K562 (cell line): ENCODE measurements around the gene CRKL. TPM values are rescaled to one million over a fixed set of nuclear protein-coding genes. Genes with fewer than 3 reads are reported as not detected.
A peak's percentile ranks its signal among the peaks of the same experiment; 100 is the strongest.

Experiments used
- HNRNPL ChIP-seq: fragments of 200-400 bp; formaldehyde crosslinking; IDR thresholded peaks from 2 replicates; pipeline ENCODE4 v1.6.1; 2017; ENCODE audit warnings: low read depth, mild to moderate bottlenecking, low read length
- NCOA6 ChIP-seq: fragments of 450-650 bp; IDR thresholded peaks from 2 replicates; pipeline ENCODE4 v1.6.1; 2017; ENCODE audit warnings: mild to moderate bottlenecking
- RNF219 ChIP-seq: fragments of 250-450 bp; sonication (Bioruptor Pico); IDR thresholded peaks from 2 replicates; pipeline ENCODE4 v1.5.0; 2022; ENCODE audit warnings: mild to moderate bottlenecking
- RUNX1 ChIP-seq: sonication (generic); IDR thresholded peaks from 2 replicates; pipeline ENCODE4 v1.6.1; 2016; ENCODE audit warnings: antibody characterized with exemption, low read depth
- SMAD1 ChIP-seq: fragments of 150-350 bp; IDR thresholded peaks from 2 replicates; pipeline ENCODE4 v1.6.1; 2014; ENCODE audit warnings: low read length, low read depth; ENCODE audit not compliant: partially characterized antibody
- ZFPM2 ChIP-seq: fragments of 250-450 bp; sonication (Bioruptor Pico); IDR thresholded peaks from 2 replicates; pipeline ENCODE4 v1.5.1; 2022; ENCODE audit warnings: mild to moderate bottlenecking
- ZNF143 ChIP-seq: sonication (generic); formaldehyde crosslinking; IDR thresholded peaks from 2 replicates; pipeline ENCODE4 v1.9.0; 2022; ENCODE audit warnings: mild to moderate bottlenecking, missing genetic modification reagents
- ZNF239 ChIP-seq: fragments of 250-450 bp; sonication (Bioruptor Pico); IDR thresholded peaks from 2 replicates; pipeline ENCODE4 v1.4.0; 2020; ENCODE audit warnings: mild to moderate bottlenecking
- ZNF384 ChIP-seq: IDR thresholded peaks from 2 replicates; pipeline ENCODE4 v1.6.1; 2012; ENCODE audit warnings: low read depth, low read length, improper control_type of control experiment
- ZNF79 ChIP-seq: fragments of 250-450 bp; sonication (Bioruptor Pico); IDR thresholded peaks from 2 replicates; pipeline ENCODE4 v1.4.0; 2020; ENCODE audit warnings: low read depth, mild to moderate bottlenecking, moderate library complexity
- polyA plus RNA-seq, 8 experiments: library from polyadenylated mRNA; depleted of rRNA in 4 of 8; stranded (reverse) in 5 of 8; unstranded in 3 of 8; fragments of >200 nt; fragmentation: Nextera tagmentation in 2 of 8; fragmentation: Illumina TruSeq in 1 of 8; extraction: Ambion mirVana in 2 of 8; extraction: Trizol in 1 of 8; gene quantifications; 2 replicates each; pipeline versions ENCODE4 v1.2.1 to v1.2.3, GENCODE V29; 2011 to 2014; ENCODE audit warnings: inconsistent platforms in 1 of 8, missing spikeins in 1 of 8
- total RNA-seq, 7 experiments: library from RNA; depleted of rRNA in 6 of 7; stranded (reverse); fragments of >200 nt in 6 of 7; fragmentation: Illumina TruSeq in 2 of 7; extraction: Trizol in 2 of 7; gene quantifications; 2 replicates each; pipeline versions ENCODE4 v1.2.1 to v1.2.3, GENCODE V29; 2011 to 2021; ENCODE audit warnings: low replicate concordance in 1 of 7
- TF ChIP-seq, protein P1 (sequence below): fragments of 250-450 bp; sonication (Bioruptor Pico); IDR thresholded peaks from 2 replicates; pipeline ENCODE4 v1.4.0; 2020
- TF ChIP-seq, protein P2 (sequence below), 2 experiments: IDR thresholded peaks; 2 replicates each; pipeline ENCODE4 v1.6.1; 2012; ENCODE audit warnings: improper control_type of control experiment in 2 of 2, low read depth in 2 of 2, low read length in 2 of 2, borderline replicate concordance in 1 of 2
- TF ChIP-seq, protein P3 (sequence below): fragments of 250-450 bp; sonication (Bioruptor Pico); IDR thresholded peaks from 2 replicates; pipeline ENCODE4 v1.8.0; 2021; ENCODE audit warnings: mild to moderate bottlenecking, moderate library complexity

CRKL gene
- total and polyA plus RNA-seq, 9 of the 15 experiments (the other 6 are each of a cell fraction or from before 2014, with no cell fraction given) = 100 to 263 (median 124) TPM

GRCh38 chr22:20922141-20922751, 5.0 kb downstream of the CRKL start (continued):
- TF ChIP-seq, protein P1, sequence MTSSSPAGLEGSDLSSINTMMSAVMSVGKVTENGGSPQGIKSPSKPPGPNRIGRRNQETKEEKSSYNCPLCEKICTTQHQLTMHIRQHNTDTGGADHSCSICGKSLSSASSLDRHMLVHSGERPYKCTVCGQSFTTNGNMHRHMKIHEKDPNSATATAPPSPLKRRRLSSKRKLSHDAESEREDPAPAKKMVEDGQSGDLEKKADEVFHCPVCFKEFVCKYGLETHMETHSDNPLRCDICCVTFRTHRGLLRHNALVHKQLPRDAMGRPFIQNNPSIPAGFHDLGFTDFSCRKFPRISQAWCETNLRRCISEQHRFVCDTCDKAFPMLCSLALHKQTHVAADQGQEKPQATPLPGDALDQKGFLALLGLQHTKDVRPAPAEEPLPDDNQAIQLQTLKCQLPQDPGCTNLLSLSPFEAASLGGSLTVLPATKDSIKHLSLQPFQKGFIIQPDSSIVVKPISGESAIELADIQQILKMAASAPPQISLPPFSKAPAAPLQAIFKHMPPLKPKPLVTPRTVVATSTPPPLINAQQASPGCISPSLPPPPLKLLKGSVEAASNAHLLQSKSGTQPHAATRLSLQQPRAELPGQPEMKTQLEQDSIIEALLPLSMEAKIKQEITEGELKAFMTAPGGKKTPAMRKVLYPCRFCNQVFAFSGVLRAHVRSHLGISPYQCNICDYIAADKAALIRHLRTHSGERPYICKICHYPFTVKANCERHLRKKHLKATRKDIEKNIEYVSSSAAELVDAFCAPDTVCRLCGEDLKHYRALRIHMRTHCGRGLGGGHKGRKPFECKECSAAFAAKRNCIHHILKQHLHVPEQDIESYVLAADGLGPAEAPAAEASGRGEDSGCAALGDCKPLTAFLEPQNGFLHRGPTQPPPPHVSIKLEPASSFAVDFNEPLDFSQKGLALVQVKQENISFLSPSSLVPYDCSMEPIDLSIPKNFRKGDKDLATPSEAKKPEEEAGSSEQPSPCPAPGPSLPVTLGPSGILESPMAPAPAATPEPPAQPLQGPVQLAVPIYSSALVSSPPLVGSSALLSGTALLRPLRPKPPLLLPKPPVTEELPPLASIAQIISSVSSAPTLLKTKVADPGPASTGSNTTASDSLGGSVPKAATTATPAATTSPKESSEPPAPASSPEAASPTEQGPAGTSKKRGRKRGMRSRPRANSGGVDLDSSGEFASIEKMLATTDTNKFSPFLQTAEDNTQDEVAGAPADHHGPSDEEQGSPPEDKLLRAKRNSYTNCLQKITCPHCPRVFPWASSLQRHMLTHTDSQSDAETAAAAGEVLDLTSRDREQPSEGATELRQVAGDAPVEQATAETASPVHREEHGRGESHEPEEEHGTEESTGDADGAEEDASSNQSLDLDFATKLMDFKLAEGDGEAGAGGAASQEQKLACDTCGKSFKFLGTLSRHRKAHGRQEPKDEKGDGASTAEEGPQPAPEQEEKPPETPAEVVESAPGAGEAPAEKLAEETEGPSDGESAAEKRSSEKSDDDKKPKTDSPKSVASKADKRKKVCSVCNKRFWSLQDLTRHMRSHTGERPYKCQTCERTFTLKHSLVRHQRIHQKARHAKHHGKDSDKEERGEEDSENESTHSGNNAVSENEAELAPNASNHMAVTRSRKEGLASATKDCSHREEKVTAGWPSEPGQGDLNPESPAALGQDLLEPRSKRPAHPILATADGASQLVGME (CRISPR knock-in tag) = no peak
- no peak for TF ChIP-seq NCOA6
- TF ChIP-seq ZNF384 = no peak
- no peak for TF ChIP-seq ZNF79 (CRISPR knock-in tag)
- TF ChIP-seq ZNF239 (CRISPR knock-in tag) = no peak
- TF ChIP-seq ZNF143 = no peak
- TF ChIP-seq, protein P2, sequence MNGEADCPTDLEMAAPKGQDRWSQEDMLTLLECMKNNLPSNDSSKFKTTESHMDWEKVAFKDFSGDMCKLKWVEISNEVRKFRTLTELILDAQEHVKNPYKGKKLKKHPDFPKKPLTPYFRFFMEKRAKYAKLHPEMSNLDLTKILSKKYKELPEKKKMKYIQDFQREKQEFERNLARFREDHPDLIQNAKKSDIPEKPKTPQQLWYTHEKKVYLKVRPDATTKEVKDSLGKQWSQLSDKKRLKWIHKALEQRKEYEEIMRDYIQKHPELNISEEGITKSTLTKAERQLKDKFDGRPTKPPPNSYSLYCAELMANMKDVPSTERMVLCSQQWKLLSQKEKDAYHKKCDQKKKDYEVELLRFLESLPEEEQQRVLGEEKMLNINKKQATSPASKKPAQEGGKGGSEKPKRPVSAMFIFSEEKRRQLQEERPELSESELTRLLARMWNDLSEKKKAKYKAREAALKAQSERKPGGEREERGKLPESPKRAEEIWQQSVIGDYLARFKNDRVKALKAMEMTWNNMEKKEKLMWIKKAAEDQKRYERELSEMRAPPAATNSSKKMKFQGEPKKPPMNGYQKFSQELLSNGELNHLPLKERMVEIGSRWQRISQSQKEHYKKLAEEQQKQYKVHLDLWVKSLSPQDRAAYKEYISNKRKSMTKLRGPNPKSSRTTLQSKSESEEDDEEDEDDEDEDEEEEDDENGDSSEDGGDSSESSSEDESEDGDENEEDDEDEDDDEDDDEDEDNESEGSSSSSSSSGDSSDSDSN (IDR thresholded peaks at IDR 0.05; ENCODE audit: borderline replicate concordance in 1 of 2, low read depth in 2 of 2, low read length in 2 of 2) = 0 out of 4 replicates have a peak, but pooled peaks of 1 of the 2 experiments have one; percentile 44
- TF ChIP-seq RUNX1 = no peak
- TF ChIP-seq SMAD1 = no peak
- TF ChIP-seq HNRNPL = no peak
- TF ChIP-seq ZFPM2 = peak; percentile 64; the same call in 1 of the 2 replicates
- TF ChIP-seq, protein P3, sequence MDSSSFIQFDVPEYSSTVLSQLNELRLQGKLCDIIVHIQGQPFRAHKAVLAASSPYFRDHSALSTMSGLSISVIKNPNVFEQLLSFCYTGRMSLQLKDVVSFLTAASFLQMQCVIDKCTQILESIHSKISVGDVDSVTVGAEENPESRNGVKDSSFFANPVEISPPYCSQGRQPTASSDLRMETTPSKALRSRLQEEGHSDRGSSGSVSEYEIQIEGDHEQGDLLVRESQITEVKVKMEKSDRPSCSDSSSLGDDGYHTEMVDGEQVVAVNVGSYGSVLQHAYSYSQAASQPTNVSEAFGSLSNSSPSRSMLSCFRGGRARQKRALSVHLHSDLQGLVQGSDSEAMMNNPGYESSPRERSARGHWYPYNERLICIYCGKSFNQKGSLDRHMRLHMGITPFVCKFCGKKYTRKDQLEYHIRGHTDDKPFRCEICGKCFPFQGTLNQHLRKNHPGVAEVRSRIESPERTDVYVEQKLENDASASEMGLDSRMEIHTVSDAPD (CRISPR knock-in tag) = no peak
- TF ChIP-seq RNF219 (CRISPR knock-in tag) = no peak
